Adipocyte (in vitro differentiated cells): ENCODE measurements around the gene SLC14A1.
A peak's percentile ranks its signal among the peaks of the same experiment; 100 is the strongest.

Experiments
- DNase-seq: peaks from one replicate; pipeline ENCODE4 v3.0.0-alpha.2; 2015; ENCODE audit warnings: low read depth
- H3K27me3 ChIP-seq: replicated peaks from 2 replicates; pipeline ENCODE4 v1.7.0; 2013; ENCODE audit warnings: mild to moderate bottlenecking, low read length, moderate library complexity; ENCODE audit not compliant: control insufficient read depth, insufficient read depth
- H3K36me3 ChIP-seq: 2 replicates; pipeline ENCODE4 v1.7.0; 2013; ENCODE audit warnings: low read length, mild to moderate bottlenecking, moderate library complexity; ENCODE audit not compliant: control insufficient read depth, insufficient read depth, severe bottlenecking
- H3K4me1 ChIP-seq: 2 replicates; pipeline ENCODE4 v1.7.0; 2013; ENCODE audit warnings: mild to moderate bottlenecking, low read length, moderate library complexity; ENCODE audit not compliant: control insufficient read depth, insufficient read depth
- H3K4me3 ChIP-seq: 2 replicates; pipeline ENCODE4 v1.7.0; 2013; ENCODE audit warnings: mild to moderate bottlenecking, low read length, moderate library complexity
- H3K9ac ChIP-seq: 2 replicates; pipeline ENCODE4 v1.7.0; 2013; ENCODE audit warnings: mild to moderate bottlenecking, low read length, moderate library complexity
- H3K9me3 ChIP-seq: 2 replicates; pipeline ENCODE4 v1.7.0; 2013; ENCODE audit warnings: mild to moderate bottlenecking, low read length, moderate library complexity; ENCODE audit not compliant: control insufficient read depth

SLC14A1 gene

GRCh38 chr18:45688833-45689232, 35.1 kb upstream of the SLC14A1 start:
- no peak for DNase-seq
- H3K4me3 ChIP-seq, result no peak overlapping the region
- H3K9me3 ChIP-seq, result peaks cover 4% of the 10 kb centered on the region
- H3K27me3 ChIP-seq, result no peaks in the 10 kb centered on the region
- peaks cover 27% of the 10 kb centered on the region for H3K4me1 ChIP-seq
- no peaks in the 10 kb centered on the region for H3K36me3 ChIP-seq
- H3K9ac ChIP-seq, result peak overlapping the region; percentile 25

GRCh38 chr18:45689396-45689795, 34.6 kb upstream of the SLC14A1 start:
- no peak for DNase-seq
- H3K4me3 ChIP-seq, result no peak overlapping the region
- H3K9me3 ChIP-seq, result peaks cover 4% of the 10 kb centered on the region
- H3K4me1 ChIP-seq, result peaks cover 21% of the 10 kb centered on the region
- no peaks in the 10 kb centered on the region for H3K36me3 ChIP-seq
- H3K27me3 ChIP-seq, result no peaks in the 10 kb centered on the region
- no peak overlapping the region for H3K9ac ChIP-seq

GRCh38 chr18:45690975-45691815, 32.8 kb upstream of the SLC14A1 start:
- DNase-seq, result peak; percentile 92
- Histone ChIP-seq H3K9ac (no peak overlapping the region), H3K36me3 (no peaks in the 10 kb centered on the region), H3K4me1 (peaks cover 19% of the 10 kb centered on the region), H3K27me3 (no peaks in the 10 kb centered on the region), H3K9me3 (peaks cover 4% of the 10 kb centered on the region), H3K4me3 (no peak overlapping the region)

GRCh38 chr18:45691816-45692179, 32.2 kb upstream of the SLC14A1 start:
- Histone ChIP-seq H3K4me3 (no peak overlapping the region), H3K36me3 (no peaks in the 10 kb centered on the region), H3K9me3 (peaks cover 4% of the 10 kb centered on the region), H3K9ac (no peak overlapping the region), H3K27me3 (no peaks in the 10 kb centered on the region), H3K4me1 (peaks cover 16% of the 10 kb centered on the region)
- DNase-seq, result no peak

- H3K9me3 ChIP-seq, result peaks cover 7% of the 10 kb centered on the region
- no peaks in the 10 kb centered on the region for H3K27me3 ChIP-seq
- no peak overlapping the region for H3K4me3 ChIP-seq
- H3K9ac ChIP-seq, result no peak overlapping the region
- H3K36me3 ChIP-seq, result no peaks in the 10 kb centered on the region
- H3K4me1 ChIP-seq, result no peaks in the 10 kb centered on the region
- DNase-seq, result no peak
Measured at GRCh38 chr18:45702708-45703265, 21.2 kb upstream of the SLC14A1 start.

- Histone ChIP-seq H3K9ac (no peak overlapping the region), H3K36me3 (no peaks in the 10 kb centered on the region), H3K4me3 (no peak overlapping the region), H3K4me1 (peaks cover 4% of the 10 kb centered on the region), H3K27me3 (no peaks in the 10 kb centered on the region), H3K9me3 (peaks cover 11% of the 10 kb centered on the region)
- DNase-seq, result no peak
Measured at GRCh38 chr18:45708831-45709230, 15.2 kb upstream of the SLC14A1 start.

GRCh38 chr18:45712061-45712460, 11.9 kb upstream of the SLC14A1 start:
- Histone ChIP-seq H3K9ac (no peak overlapping the region), H3K9me3 (peaks cover 11% of the 10 kb centered on the region), H3K36me3 (no peaks in the 10 kb centered on the region), H3K4me3 (no peak overlapping the region), H3K4me1 (peaks cover 4% of the 10 kb centered on the region), H3K27me3 (no peaks in the 10 kb centered on the region)
- DNase-seq, result no peak

GRCh38 chr18:45713239-45713638, 10.7 kb upstream of the SLC14A1 start:
- H3K4me3 ChIP-seq, result no peak overlapping the region
- peaks cover 11% of the 10 kb centered on the region for H3K9me3 ChIP-seq
- DNase-seq, result no peak
- no peaks in the 10 kb centered on the region for H3K27me3 ChIP-seq
- no peaks in the 10 kb centered on the region for H3K36me3 ChIP-seq
- H3K4me1 ChIP-seq, result peaks cover 4% of the 10 kb centered on the region
- H3K9ac ChIP-seq, result no peak overlapping the region

- H3K9ac ChIP-seq, result no peak overlapping the region
- H3K4me3 ChIP-seq, result no peak overlapping the region
- H3K27me3 ChIP-seq, result no peaks in the 10 kb centered on the region
- peaks cover 9% of the 10 kb centered on the region for H3K4me1 ChIP-seq
- DNase-seq, result no peak
- no peaks in the 10 kb centered on the region for H3K9me3 ChIP-seq
- H3K36me3 ChIP-seq, result no peaks in the 10 kb centered on the region
Measured at GRCh38 chr18:45715212-45715780, 8.7 kb upstream of the SLC14A1 start.

- Histone ChIP-seq H3K4me1 (peaks cover 5% of the 10 kb centered on the region), H3K9me3 (no peaks in the 10 kb centered on the region), H3K4me3 (no peak overlapping the region), H3K9ac (no peak overlapping the region), H3K36me3 (no peaks in the 10 kb centered on the region), H3K27me3 (no peaks in the 10 kb centered on the region)
- no peak for DNase-seq
Measured at GRCh38 chr18:45719106-45719505, 4.9 kb upstream of the SLC14A1 start.

- H3K4me3 ChIP-seq, result no peak overlapping the region
- peak; percentile 70 for DNase-seq
- no peaks in the 10 kb centered on the region for H3K36me3 ChIP-seq
- H3K9me3 ChIP-seq, result no peaks in the 10 kb centered on the region
- no peak overlapping the region for H3K9ac ChIP-seq
- peaks cover 5% of the 10 kb centered on the region for H3K4me1 ChIP-seq
- H3K27me3 ChIP-seq, result no peaks in the 10 kb centered on the region
Measured at GRCh38 chr18:45722899-45723298, 1.1 kb upstream of the SLC14A1 start.
